Gastroesophageal sphincter (tissue), 3 donors: ENCODE data around the gene MYBBP1A.

Experiments
- POLR2A ChIP-seq, 2 donors: fragments of 450-650 bp; IDR thresholded peaks; one replicate each; pipeline ENCODE4 v1.6.1; 2017; ENCODE audit warnings: antibody characterized with exemption in 2 of 2, mild to moderate bottlenecking in 2 of 2, moderate library complexity in 1 of 2
- POLR2AphosphoS5 ChIP-seq: sonication (generic); formaldehyde crosslinking; IDR thresholded peaks from one replicate; pipeline ENCODE4 v1.6.1; 2017; ENCODE audit warnings: antibody characterized with exemption
- TF ChIP-seq, protein P1 (sequence below), 4 experiments: fragments of 200-600 bp in 2 of 4; fragments of 450-650 bp in 2 of 4; sonication (generic) in 1 of 4; IDR thresholded peaks; one replicate each; pipeline ENCODE4 v1.5.1; 2017 to 2019; ENCODE audit warnings: antibody characterized with exemption in 4 of 4, mild to moderate bottlenecking in 2 of 4, moderate library complexity in 2 of 4

- TF ChIP-seq POLR2A (IDR thresholded peaks at IDR 0.05) (no peak), POLR2AphosphoS5 (no peak)
- TF ChIP-seq, protein P1, sequence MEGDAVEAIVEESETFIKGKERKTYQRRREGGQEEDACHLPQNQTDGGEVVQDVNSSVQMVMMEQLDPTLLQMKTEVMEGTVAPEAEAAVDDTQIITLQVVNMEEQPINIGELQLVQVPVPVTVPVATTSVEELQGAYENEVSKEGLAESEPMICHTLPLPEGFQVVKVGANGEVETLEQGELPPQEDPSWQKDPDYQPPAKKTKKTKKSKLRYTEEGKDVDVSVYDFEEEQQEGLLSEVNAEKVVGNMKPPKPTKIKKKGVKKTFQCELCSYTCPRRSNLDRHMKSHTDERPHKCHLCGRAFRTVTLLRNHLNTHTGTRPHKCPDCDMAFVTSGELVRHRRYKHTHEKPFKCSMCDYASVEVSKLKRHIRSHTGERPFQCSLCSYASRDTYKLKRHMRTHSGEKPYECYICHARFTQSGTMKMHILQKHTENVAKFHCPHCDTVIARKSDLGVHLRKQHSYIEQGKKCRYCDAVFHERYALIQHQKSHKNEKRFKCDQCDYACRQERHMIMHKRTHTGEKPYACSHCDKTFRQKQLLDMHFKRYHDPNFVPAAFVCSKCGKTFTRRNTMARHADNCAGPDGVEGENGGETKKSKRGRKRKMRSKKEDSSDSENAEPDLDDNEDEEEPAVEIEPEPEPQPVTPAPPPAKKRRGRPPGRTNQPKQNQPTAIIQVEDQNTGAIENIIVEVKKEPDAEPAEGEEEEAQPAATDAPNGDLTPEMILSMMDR (IDR thresholded peaks at IDR 0.05): no peak
Measured at GRCh38 chr17:4508207-4508606, 47.0 kb downstream of the MYBBP1A start.
